PC-3 (cell line): ENCODE data around the gene FAM20B. TPM values are rescaled to one million over a fixed set of nuclear protein-coding genes. Genes with fewer than 3 reads are reported as not detected.
A peak's percentile ranks its signal among the peaks of the same experiment; 100 is the strongest.
"Not testable (repeated sequence)": the region's sequence is repeated elsewhere in the genome, so short reads cannot be mapped to it uniquely, and the experiment has no call there.

Experiments used
- ATAC-seq: fragments of 200-7000 bp; cut with Tn5 transposase; 2 replicates; pipeline ENCODE4 v1.9.1; 2020; ENCODE audit warnings: mild to moderate bottlenecking, moderate library complexity
- BruUV-seq: library from RNA; stranded (reverse); fragments of 400-500 nt; replicated peaks from 2 replicates; lab custom pipeline; 2021; lab: Mats Ljungman, UMichigan
- CTCF ChIA-PET: fragments of 300-600 bp; sonication (Branson Sonifier 250); formaldehyde crosslinking; loops from one replicate; lab custom pipeline; 2022; ENCODE audit warnings: antibody characterized with exemption; lab: Charles Lee
- POLR2A ChIA-PET: fragments of 300-600 bp; sonication (Branson Sonifier 250); formaldehyde crosslinking; loops from one replicate; lab custom pipeline; 2022; ENCODE audit warnings: antibody characterized with exemption; ENCODE audit not compliant: unreplicated experiment; lab: Charles Lee
- DNase-seq: peaks from one replicate; pipeline ENCODE4 v3.0.0-alpha.2; 2015
- H2AFZ ChIP-seq: fragments of 300-600 bp; sonication (generic); 2 replicates; pipeline ENCODE4 v1.6.0; 2016; ENCODE audit warnings: antibody characterized with exemption, low read length
- H3F3A ChIP-seq: fragments of 300-600 bp; sonication (generic); one replicate; pipeline ENCODE4 v1.6.0; 2017; ENCODE audit warnings: antibody characterized with exemption, low read length, control low read depth, mild to moderate bottlenecking; ENCODE audit not compliant: unreplicated experiment
- H3K27ac ChIP-seq: fragments of 300-600 bp; sonication (generic); 2 replicates; pipeline ENCODE4 v1.5.1; 2016; ENCODE audit warnings: mild to moderate bottlenecking, low read length
- H3K27me3 ChIP-seq: fragments of 300-600 bp; sonication (generic); 2 replicates; pipeline ENCODE4 v1.6.1; 2016; ENCODE audit warnings: low read length, mixed read lengths
- H3K36me3 ChIP-seq: fragments of 300-600 bp; sonication (generic); 2 replicates; pipeline ENCODE4 v1.6.1; 2016; ENCODE audit warnings: low read depth, mixed run types, low read length, mixed read lengths
- H3K4me1 ChIP-seq: fragments of 300-600 bp; sonication (generic); 2 replicates; pipeline ENCODE4 v1.5.1; 2016; ENCODE audit warnings: low read length; ENCODE audit not compliant: insufficient read depth
- H3K4me2 ChIP-seq: fragments of 300-600 bp; sonication (generic); 2 replicates; pipeline ENCODE4 v1.6.0; 2016; ENCODE audit warnings: low read length
- H3K4me3 ChIP-seq: fragments of 300-600 bp; sonication (generic); 2 replicates; pipeline ENCODE4 v1.5.1; 2016; ENCODE audit warnings: mild to moderate bottlenecking, low read length, mixed read lengths
- H3K79me2 ChIP-seq: fragments of 300-600 bp; sonication (generic); 2 replicates; pipeline ENCODE4 v1.6.1; 2017; ENCODE audit warnings: low read length, mixed read lengths
- H3K9ac ChIP-seq: fragments of 300-600 bp; sonication (generic); 2 replicates; pipeline ENCODE4 v1.6.0; 2016; ENCODE audit warnings: mild to moderate bottlenecking, low read length
- H3K9me2 ChIP-seq: fragments of 300-600 bp; sonication (generic); replicated peaks from 2 replicates; pipeline ENCODE4 v1.6.1; 2016; ENCODE audit warnings: mixed run types, low read length, mixed read lengths
- H3K9me3 ChIP-seq: fragments of 300-600 bp; sonication (generic); 2 replicates; pipeline ENCODE4 v1.6.1; 2016; ENCODE audit warnings: low read length, mixed read lengths
- H4K20me1 ChIP-seq: fragments of 300-600 bp; sonication (generic); 2 replicates; pipeline ENCODE4 v1.6.1; 2016; ENCODE audit warnings: low read length, mixed read lengths
- EZH2 ChIP-seq: fragments of 300-600 bp; sonication (generic); IDR thresholded peaks from one replicate; pipeline ENCODE4 v1.6.1; 2017; ENCODE audit warnings: antibody characterized with exemption, mild to moderate bottlenecking, low read length; ENCODE audit not compliant: unreplicated experiment
- EZH2phosphoT487 ChIP-seq: fragments of 300-600 bp; sonication (generic); IDR thresholded peaks from 2 replicates; pipeline ENCODE4 v1.6.1; 2018; ENCODE audit warnings: mild to moderate bottlenecking, antibody characterized with exemption, low read length, borderline replicate concordance
- intact Hi-C: fragments of 100-400 bp; cut with micrococcal nuclease; formaldehyde crosslinking; loops from 2 replicates; pipeline ENCODE4 v1.9.0; 2023
- total RNA-seq: library from RNA; depleted of rRNA; stranded (reverse); fragments of >200 nt; gene quantifications from 2 replicates; pipeline ENCODE4 v1.2.3, GENCODE V29; 2014
- TF ChIP-seq, protein P1 (sequence below): fragments of 300-600 bp; sonication (generic); conservative IDR thresholded peaks from 2 replicates; pipeline ENCODE4 v1.5.1; 2017; ENCODE audit warnings: antibody characterized with exemption, low read depth, mild to moderate bottlenecking, low read length

FAM20B gene
- total RNA-seq, 1 experiment from 2014 or later: 21.1 TPM

DNA sequence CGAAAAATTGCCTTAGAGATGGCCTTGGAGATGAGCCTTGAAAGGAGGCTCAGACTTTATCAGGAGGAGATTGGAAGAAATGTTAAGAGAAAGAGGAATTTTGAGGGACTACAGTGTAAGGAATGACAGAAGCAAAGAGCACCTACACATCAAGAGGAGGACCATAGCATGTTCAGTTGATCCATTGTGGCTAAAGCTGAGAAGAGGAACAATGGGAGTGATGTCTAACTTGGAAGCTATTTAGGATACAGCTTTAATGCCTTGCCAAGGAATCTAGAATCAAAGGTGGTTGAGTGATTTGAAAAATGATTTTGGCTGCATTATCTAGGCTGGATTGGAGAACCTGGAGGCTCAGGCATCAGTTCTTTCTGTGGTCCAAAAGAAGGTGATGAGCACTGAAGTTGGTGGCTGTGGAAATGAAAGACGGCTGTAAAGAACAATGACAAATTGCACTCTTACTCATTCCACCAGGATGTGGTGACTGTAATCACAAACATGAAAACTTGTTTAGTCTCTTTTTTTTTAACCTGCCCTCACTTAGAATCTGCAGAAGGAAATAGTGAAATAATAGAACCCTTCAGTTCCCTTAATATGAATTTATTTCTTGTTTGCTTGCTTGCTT, 11.3 kb downstream of the FAM20B start:
- no peaks in the 10 kb centered on the region for H3K9me3 ChIP-seq
- peaks cover 66% of the 10 kb centered on the region for H3K4me1 ChIP-seq
- peak overlapping the region; percentile 95 for H3K27ac ChIP-seq
- BruUV-seq: no TSS peak
- H3K79me2 ChIP-seq: peaks cover 67% of the 10 kb centered on the region
- TF ChIP-seq EZH2: no peak
- H3K9ac ChIP-seq: peak overlapping the region; percentile 59
- H3K4me3 ChIP-seq: peak overlapping the region; percentile 54
- H3K36me3 ChIP-seq: no peaks in the 10 kb centered on the region
- H2AFZ ChIP-seq: no peak overlapping the region
- H3F3A ChIP-seq: peaks cover 12% of the 10 kb centered on the region
- DNase-seq (peak; percentile 80), ATAC-seq (peak; percentile 66)
- intact Hi-C loops: loop anchor here (2.0 to 5.0 kb wide), 3 partner anchors 42 to 255 kb away; partner anchors contain the start of gene SOAT1
- peak overlapping the region; percentile 80 for H3K4me2 ChIP-seq
- H4K20me1 ChIP-seq: 0 out of 2 replicates have a peak, but pooled peaks cover 1% of the 10 kb centered on the region
- no peaks in the 10 kb centered on the region for H3K27me3 ChIP-seq
- ChIA-PET CTCF (no interaction called here), POLR2A (interaction anchor here (0.7 kb wide), 1 partner anchor 159 kb away, joined by 20 read pairs; no protein-coding TSS in a partner anchor)
- H3K9me2 ChIP-seq: no peaks in the 10 kb centered on the region

DNA sequence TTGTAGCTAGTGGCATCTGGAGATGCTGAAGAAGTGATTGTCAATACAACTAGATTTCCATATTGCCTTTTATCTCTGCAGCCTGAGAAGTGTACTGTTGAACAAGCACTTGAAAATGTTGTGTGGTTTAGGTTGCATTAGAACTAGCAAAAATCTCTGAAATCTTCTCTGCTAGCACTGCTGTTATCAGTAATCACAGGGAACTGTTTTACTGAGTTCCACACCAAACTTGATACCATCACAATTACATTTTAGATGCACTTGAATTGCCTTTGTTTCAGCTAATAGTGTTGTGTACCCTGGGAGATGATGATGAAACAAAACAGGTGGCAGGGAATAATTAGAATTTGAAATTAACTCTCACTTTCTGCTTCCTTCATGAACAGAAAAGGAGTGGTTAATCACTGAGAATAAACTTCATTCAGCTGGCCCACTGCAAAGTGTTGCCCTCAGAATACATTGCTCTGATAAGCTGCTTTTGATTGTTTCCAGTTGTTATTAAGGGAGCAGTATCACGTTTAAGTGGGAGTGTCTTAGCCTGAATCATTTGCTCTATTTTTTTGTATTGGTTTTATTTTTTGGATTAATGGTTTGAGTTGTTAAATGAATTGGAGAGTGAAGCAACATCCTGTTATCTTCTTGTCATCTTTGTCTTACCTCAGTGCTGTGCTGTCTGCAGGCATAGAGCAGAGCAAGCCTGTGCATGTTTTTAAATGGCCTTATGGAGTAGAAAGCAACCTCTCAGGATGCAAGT, 13.0 kb downstream of the FAM20B start:
- CTCF ChIA-PET: no interaction called here
- no peaks in the 10 kb centered on the region for H4K20me1 ChIP-seq
- TF ChIP-seq, protein P1, sequence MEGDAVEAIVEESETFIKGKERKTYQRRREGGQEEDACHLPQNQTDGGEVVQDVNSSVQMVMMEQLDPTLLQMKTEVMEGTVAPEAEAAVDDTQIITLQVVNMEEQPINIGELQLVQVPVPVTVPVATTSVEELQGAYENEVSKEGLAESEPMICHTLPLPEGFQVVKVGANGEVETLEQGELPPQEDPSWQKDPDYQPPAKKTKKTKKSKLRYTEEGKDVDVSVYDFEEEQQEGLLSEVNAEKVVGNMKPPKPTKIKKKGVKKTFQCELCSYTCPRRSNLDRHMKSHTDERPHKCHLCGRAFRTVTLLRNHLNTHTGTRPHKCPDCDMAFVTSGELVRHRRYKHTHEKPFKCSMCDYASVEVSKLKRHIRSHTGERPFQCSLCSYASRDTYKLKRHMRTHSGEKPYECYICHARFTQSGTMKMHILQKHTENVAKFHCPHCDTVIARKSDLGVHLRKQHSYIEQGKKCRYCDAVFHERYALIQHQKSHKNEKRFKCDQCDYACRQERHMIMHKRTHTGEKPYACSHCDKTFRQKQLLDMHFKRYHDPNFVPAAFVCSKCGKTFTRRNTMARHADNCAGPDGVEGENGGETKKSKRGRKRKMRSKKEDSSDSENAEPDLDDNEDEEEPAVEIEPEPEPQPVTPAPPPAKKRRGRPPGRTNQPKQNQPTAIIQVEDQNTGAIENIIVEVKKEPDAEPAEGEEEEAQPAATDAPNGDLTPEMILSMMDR: no peak
- TF ChIP-seq EZH2phosphoT487 (no peak), EZH2 (no peak)
- POLR2A ChIA-PET: no interaction called here
- peak overlapping the region; percentile 80 for H3K4me2 ChIP-seq
- H3K27me3 ChIP-seq: no peaks in the 10 kb centered on the region
- H3K79me2 ChIP-seq: peaks cover 64% of the 10 kb centered on the region
- no peak overlapping the region for H2AFZ ChIP-seq
- H3K9me2 ChIP-seq: no peaks in the 10 kb centered on the region
- ATAC-seq: no peak
- no peak overlapping the region for H3K9ac ChIP-seq
- peak overlapping the region; percentile 95 for H3K27ac ChIP-seq
- no TSS peak for BruUV-seq
- H3K36me3 ChIP-seq: no peaks in the 10 kb centered on the region
- H3F3A ChIP-seq: peaks cover 12% of the 10 kb centered on the region
- H3K4me3 ChIP-seq: no peak overlapping the region
- H3K9me3 ChIP-seq: no peaks in the 10 kb centered on the region
- intact Hi-C loops: loop anchor here (5.0 kb wide), 2 partner anchors 104 to 254 kb away; partner anchors contain the start of gene SOAT1
- no peak for DNase-seq
- H3K4me1 ChIP-seq: peaks cover 53% of the 10 kb centered on the region

DNA sequence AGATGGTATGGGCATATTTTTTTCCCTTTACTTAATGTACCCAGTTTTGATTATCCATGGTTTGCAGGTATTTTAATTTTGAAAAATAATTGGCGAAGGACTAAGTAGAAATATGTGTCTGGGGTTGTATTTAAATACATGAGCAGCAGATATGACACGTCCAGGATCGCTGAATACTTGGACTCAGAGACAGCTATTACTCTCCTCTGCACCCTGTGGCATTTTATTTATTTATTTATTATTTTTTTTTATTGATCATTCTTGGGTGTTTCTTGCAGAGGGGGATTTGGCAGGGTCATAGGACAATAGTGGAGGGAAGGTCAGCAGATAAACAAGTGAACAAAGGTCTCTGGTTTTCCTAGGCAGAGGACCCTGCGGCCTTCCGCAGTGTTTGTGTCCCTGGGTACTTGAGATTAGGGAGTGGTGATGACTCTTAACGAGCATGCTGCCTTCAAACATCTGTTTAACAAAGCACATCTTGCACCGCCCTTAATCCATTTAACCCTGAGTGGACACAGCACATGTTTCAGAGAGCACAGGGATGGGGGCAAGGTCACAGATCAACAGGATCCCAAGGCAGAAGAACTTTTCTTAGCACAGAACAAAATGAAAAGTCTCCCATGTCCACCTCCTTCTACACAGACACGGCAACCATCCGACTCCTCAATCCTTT, 13.9 kb downstream of the FAM20B start:
- Histone ChIP-seq H3K4me1 (peaks cover 44% of the 10 kb centered on the region), H3K79me2 (peaks cover 56% of the 10 kb centered on the region), H3F3A (peaks cover 12% of the 10 kb centered on the region)
- DNase-seq, POLR2A ChIA-PET, BruUV-seq, H2AFZ ChIP-seq, H3K9me2 ChIP-seq, H3K27ac ChIP-seq, H3K36me3 ChIP-seq, H3K4me3 ChIP-seq, H3K9me3 ChIP-seq, H3K4me2 ChIP-seq, ATAC-seq, H4K20me1 ChIP-seq, CTCF ChIA-PET, H3K9ac ChIP-seq, H3K27me3 ChIP-seq: not testable (repeated sequence)
- intact Hi-C loops: loop anchor here (5.0 kb wide), 2 partner anchors 103 to 253 kb away; partner anchors contain the start of gene SOAT1

DNA sequence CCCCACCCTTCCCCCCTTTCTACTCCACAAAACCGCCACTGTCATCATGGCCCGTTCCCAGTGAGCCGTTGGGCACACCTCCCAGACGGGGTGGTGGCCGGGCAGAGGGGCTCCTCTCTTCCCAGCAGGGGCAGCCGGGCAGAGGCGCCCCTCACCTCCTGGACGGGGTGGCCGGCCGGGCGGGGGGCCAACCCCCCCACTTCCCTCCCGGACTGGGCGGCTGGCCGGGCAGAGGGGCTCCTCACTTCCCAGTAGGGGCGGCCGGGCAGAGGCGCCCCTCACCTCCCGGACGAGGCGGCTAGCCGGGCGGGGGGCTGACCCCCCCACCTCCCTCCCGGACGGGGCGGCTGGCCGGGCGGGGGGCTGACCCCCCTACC, 14.5 kb downstream of the FAM20B start:
- CTCF ChIA-PET, H4K20me1 ChIP-seq, POLR2A ChIA-PET, H3K9ac ChIP-seq, H3K27me3 ChIP-seq, H3K27ac ChIP-seq, H3K4me3 ChIP-seq, intact Hi-C loops, H2AFZ ChIP-seq, H3K36me3 ChIP-seq, H3K4me2 ChIP-seq, BruUV-seq, H3K9me2 ChIP-seq, DNase-seq, ATAC-seq, H3K9me3 ChIP-seq: not testable (repeated sequence)
- Histone ChIP-seq H3F3A (peaks cover 12% of the 10 kb centered on the region), H3K79me2 (peaks cover 53% of the 10 kb centered on the region), H3K4me1 (peaks cover 39% of the 10 kb centered on the region)
